Measurements from ENCODE around the gene RND1.
"Not testable (repeated sequence)": the region's sequence is repeated elsewhere in the genome, so short reads cannot be mapped to it uniquely, and the experiment has no call there.

The RND1 gene

GRCh38 chr12:48868451-48868850, 2.8 kb upstream of the RND1 start:
- DNase-seq (ENCODE audit: low spot score), result no peak

GRCh38 chr12:48866052-48866711, 512 bp upstream of the RND1 start:
- no peak for DNase-seq (ENCODE audit: low spot score)

- DNase-seq (ENCODE audit: low spot score), result no peak
These were observed 2.4 kb downstream of the RND1 start for GRCh38 chr12:48863291-48863690.

GRCh38 chr12:48862760-48863159, 2.9 kb downstream of the RND1 start:
- DNase-seq (ENCODE audit: low spot score), result no peak

- DNase-seq (ENCODE audit: low spot score), result no peak
These were observed 4.6 kb downstream of the RND1 start for GRCh38 chr12:48861111-48861510.

- DNase-seq (ENCODE audit: low spot score), result not testable (repeated sequence)
These were observed 5.4 kb downstream of the RND1 start for GRCh38 chr12:48860236-48860635.

GRCh38 chr12:48859607-48860006, 6.1 kb downstream of the RND1 start:
- no peak for DNase-seq (ENCODE audit: low spot score)

GRCh38 chr12:48858043-48858442, 7.6 kb downstream of the RND1 start:
- DNase-seq (ENCODE audit: low spot score), result no peak

GRCh38 chr12:48857278-48857994, 8.2 kb downstream of the RND1 start:
- DNase-seq (ENCODE audit: low spot score), result no peak

GRCh38 chr12:48856379-48856778, 9.3 kb downstream of the RND1 start:
- DNase-seq (ENCODE audit: low spot score), result no peak

- DNase-seq (ENCODE audit: low spot score), result not testable (repeated sequence)
These were observed 10.7 kb downstream of the RND1 start for GRCh38 chr12:48854932-48855331.

- no peak for DNase-seq (ENCODE audit: low spot score)
These were observed 11.2 kb downstream of the RND1 start for GRCh38 chr12:48854488-48854887.

- DNase-seq (ENCODE audit: low spot score), result peak; percentile 88
These were observed 12.7 kb downstream of the RND1 start for GRCh38 chr12:48852734-48853688.

GRCh38 chr12:48851883-48852733, 13.6 kb downstream of the RND1 start, which contains the start of gene DDX23:
Gene DDX23, minus strand, starts transcription at chr12:48852163. Its CDS starts 6,381 bp downstream, at chr12:48845782.
- DNase-seq (ENCODE audit: low spot score), result peak; percentile 93

GRCh38 chr12:48842021-48842420, 23.6 kb downstream of the RND1 start:
- DNase-seq (ENCODE audit: low spot score), result not testable (repeated sequence)

GRCh38 chr12:48838048-48838447, 27.6 kb downstream of the RND1 start:
- DNase-seq (ENCODE audit: low spot score), result no peak

GRCh38 chr12:48832321-48833060, 33.2 kb downstream of the RND1 start:
- no peak for DNase-seq (ENCODE audit: low spot score)

- DNase-seq (ENCODE audit: low spot score), result no peak
These were observed 34.4 kb downstream of the RND1 start for GRCh38 chr12:48831257-48831656.

GRCh38 chr12:48828841-48829575, 36.7 kb downstream of the RND1 start:
- no peak for DNase-seq (ENCODE audit: low spot score)

GRCh38 chr12:48828293-48828692, 37.4 kb downstream of the RND1 start:
- DNase-seq (ENCODE audit: low spot score), result no peak

Data from CD4-positive, alpha-beta T cell treated with Interleukin-6 at 100 ng/mL for 8 hours (primary cell).